GM12878 (cell line): Measurements from ENCODE around the gene GON4L. TPM values are rescaled to one million over a fixed set of nuclear protein-coding genes. Genes with fewer than 3 reads are reported as not detected.

Source experiments
- ATAC-seq: fragments of 200-7000 bp; cut with Tn5 transposase; 3 replicates; pipeline ENCODE4 v1.9.1; 2020; ENCODE audit warnings: mild to moderate bottlenecking, moderate library complexity
- Bru-seq: library from RNA; stranded (reverse); fragments of 400-500 nt; gene quantifications from one replicate; lab custom pipeline; 2021; lab: Mats Ljungman, UMichigan
- BruChase-seq, 2 experiments: library from RNA; stranded (reverse); fragments of 400-500 nt; gene quantifications; one replicate each; lab custom pipeline; 2021; lab: Mats Ljungman, UMichigan
- BruUV-seq: library from RNA; stranded (reverse); fragments of 400-500 nt; replicated peaks from 2 replicates; lab custom pipeline; 2021; lab: Mats Ljungman, UMichigan
- CTCF ChIA-PET: fragments of 300-600 bp; sonication (Branson Sonifier 250); formaldehyde crosslinking; extraction: SDS; loops from one replicate; lab custom pipeline; 2021; ENCODE audit warnings: inconsistent platforms; lab: Yijun Ruan, JAX
- POLR2A ChIA-PET: fragments of 350-600 bp; formaldehyde crosslinking; extraction: SDS; loops from one replicate; lab custom pipeline; 2021; ENCODE audit warnings: inconsistent platforms; lab: Charles Lee
- RAD21 ChIA-PET: fragments of 300-600 bp; sonication (Branson Sonifier 250); formaldehyde crosslinking; loops from one replicate; lab custom pipeline; 2023; ENCODE audit warnings: antibody characterized with exemption; ENCODE audit not compliant: unreplicated experiment; lab: Charles Lee
- SMC1A ChIA-PET: fragments of 300-600 bp; sonication (Branson Sonifier 250); formaldehyde crosslinking; loops from one replicate; lab custom pipeline; 2023; ENCODE audit not compliant: unreplicated experiment, uncharacterized antibody; lab: Charles Lee
- DNase-seq: peaks from one replicate; pipeline ENCODE4 v3.0.0-alpha.2; 2011; ENCODE audit warnings: low read depth, low spot score
- FAIRE-seq: peaks from 3 replicates; lab custom pipeline; 2011; peaks lifted over from hg19 to GRCh38; lab: Jason Lieb, UNC
- H2AFZ ChIP-seq: 2 replicates; pipeline ENCODE4 v1.6.0; 2011; ENCODE audit warnings: low read depth, low read length, control low read depth; ENCODE audit not compliant: control insufficient read depth
- H3K27ac ChIP-seq: 2 replicates; pipeline ENCODE4 v1.5.1; 2011; ENCODE audit warnings: control low read depth; ENCODE audit not compliant: control insufficient read depth, insufficient read depth
- H3K27me3 ChIP-seq, 2 experiments: replicated peaks in 1 of 2; 2 replicates each; pipeline versions ENCODE4 v1.6.0 to v1.6.1; 2011; ENCODE audit warnings: low read length in 1 of 2; ENCODE audit not compliant: control insufficient read depth in 2 of 2, insufficient read depth in 2 of 2
- H3K36me3 ChIP-seq, 2 experiments: 2 replicates each; pipeline ENCODE4 v1.5.1; 2011; ENCODE audit warnings: low read length in 1 of 2; ENCODE audit not compliant: control insufficient read depth in 2 of 2, insufficient read depth in 2 of 2
- H3K4me1 ChIP-seq: 2 replicates; pipeline ENCODE4 v1.6.1; 2011; ENCODE audit warnings: mild to moderate bottlenecking, low read length, moderate library complexity, mixed read lengths; ENCODE audit not compliant: control insufficient read depth, insufficient read depth
- H3K4me2 ChIP-seq: 2 replicates; pipeline ENCODE4 v1.6.0; 2011; ENCODE audit warnings: control low read depth; ENCODE audit not compliant: control insufficient read depth, insufficient read depth
- H3K4me3 ChIP-seq: fragments of 200-600 bp; sonication (generic); 2 replicates; pipeline ENCODE4 v1.5.1; 2016
- H3K79me2 ChIP-seq: 2 replicates; pipeline ENCODE4 v1.6.0; 2011; ENCODE audit warnings: low read length; ENCODE audit not compliant: control insufficient read depth, insufficient read depth
- H3K9ac ChIP-seq: 2 replicates; pipeline ENCODE4 v1.8.0; 2011; ENCODE audit warnings: low read length, control low read depth, mixed read lengths; ENCODE audit not compliant: control insufficient read depth, insufficient read depth
- H3K9me3 ChIP-seq: replicated peaks from 3 replicates; pipeline ENCODE4 v1.5.1; 2011; ENCODE audit warnings: mild to moderate bottlenecking, low read length; ENCODE audit not compliant: control insufficient read depth, insufficient read depth
- H4K20me1 ChIP-seq: 2 replicates; pipeline ENCODE4 v1.6.0; 2011; ENCODE audit not compliant: control insufficient read depth, insufficient read depth
- BCL11A ChIP-seq: IDR thresholded peaks from 2 replicates; pipeline ENCODE4 v1.6.1; 2011; ENCODE audit warnings: low read depth, low read length
- HDAC6 ChIP-seq: fragments of 200-600 bp; sonication (generic); IDR thresholded peaks from one replicate; pipeline ENCODE4 v1.8.0; 2017; ENCODE audit warnings: antibody characterized with exemption; ENCODE audit not compliant: unreplicated experiment
- IKZF2 ChIP-seq, 2 experiments: fragments of 450-650 bp; IDR thresholded peaks; 2 replicates each; pipeline ENCODE4 v1.6.1; 2017; ENCODE audit warnings: mild to moderate bottlenecking in 2 of 2, moderate library complexity in 2 of 2
- RELA ChIP-seq: fragments of 450-650 bp; IDR thresholded peaks from 2 replicates; pipeline ENCODE4 v1.8.0; 2014; ENCODE audit warnings: borderline replicate concordance; ENCODE audit not compliant: partially characterized antibody
- SUPT20H ChIP-seq: IDR thresholded peaks from 2 replicates; pipeline ENCODE4 v1.6.1; 2011; ENCODE audit warnings: low read depth, mild to moderate bottlenecking, low read length, moderate library complexity, borderline replicate concordance; ENCODE audit not compliant: control insufficient read depth
- ZNF207 ChIP-seq: fragments of 450-650 bp; IDR thresholded peaks from 2 replicates; pipeline ENCODE4 v1.6.1; 2014; ENCODE audit warnings: antibody characterized with exemption, mild to moderate bottlenecking, borderline replicate concordance
- WGBS: methylation state at CpG from one replicate; pipeline ENCODE4 v1.1.6; 2016; ENCODE audit warnings: low lambda C conversion rate; ENCODE audit not compliant: insufficient replicate concordance, insufficient coverage; ENCODE audit errors: missing lambda C conversion rate; 5-methylcytosine and 5-hydroxymethylcytosine counted together
- in situ Hi-C: fragments of 300-500 bp; cut with MboI; formaldehyde crosslinking; loops from 9 replicates; pipeline ENCODE4 v1.14.3; 2018; ENCODE audit warnings: mixed read lengths
- intact Hi-C: fragments of 100-400 bp; cut with micrococcal nuclease; formaldehyde crosslinking; loops from one replicate; pipeline ENCODE4 v1.14.2; 2022; ENCODE audit not compliant: unreplicated experiment
- long read RNA-seq, 2 experiments: library from polyadenylated mRNA; unstranded; transcript quantifications; one replicate each; pipeline ENCODE4 v2.0.0, GENCODE V29; 2019 to 2020
- polyA minus RNA-seq, 3 experiments: library from RNA; depleted of rRNA, polyadenylated mRNA; stranded (reverse); fragments of >200 nt; gene quantifications; 2 replicates each; pipeline ENCODE4 v1.2.3, GENCODE V29; 2011
- polyA plus RNA-seq, 11 experiments: library from polyadenylated mRNA; depleted of rRNA in 4 of 11; unstranded in 6 of 11; stranded (reverse) in 5 of 11; fragments of >200 nt; fragmentation: Nextera tagmentation in 4 of 11; fragmentation: Illumina TruSeq in 1 of 11; extraction: Ambion mirVana in 4 of 11; extraction: Trizol in 1 of 11; gene quantifications; 1 replicate in 1 of 11; 2 replicates in 10 of 11; pipeline versions ENCODE4 v1.2.1 to v1.2.3, GENCODE V29; 2011 to 2016; ENCODE audit warnings: inconsistent platforms in 2 of 11, missing spikeins in 2 of 11, low read depth in 1 of 11
- total RNA-seq, 4 experiments: library from RNA; depleted of rRNA in 3 of 4; stranded (reverse); fragments of >200 nt in 3 of 4; fragmentation: Illumina TruSeq in 1 of 4; extraction: Trizol in 1 of 4; gene quantifications; 2 replicates each; pipeline versions ENCODE4 v1.2.1 to v1.2.3, GENCODE V29; 2013 to 2021
- TF ChIP-seq, protein P1 (sequence below), 3 experiments: IDR thresholded peaks in 2 of 3; conservative IDR thresholded peaks in 1 of 3; 2 replicates each; pipeline ENCODE4 v1.5.1; 2011; ENCODE audit warnings: low read depth in 3 of 3, low read length in 3 of 3, mild to moderate bottlenecking in 3 of 3, control low read depth in 2 of 3, moderate library complexity in 2 of 3, inconsistent platforms in 1 of 3, mixed read lengths in 1 of 3; ENCODE audit not compliant: control insufficient read depth in 2 of 3, insufficient read depth in 1 of 3; ENCODE audit errors: extremely low read depth in 1 of 3

Gene GON4L, protein sequence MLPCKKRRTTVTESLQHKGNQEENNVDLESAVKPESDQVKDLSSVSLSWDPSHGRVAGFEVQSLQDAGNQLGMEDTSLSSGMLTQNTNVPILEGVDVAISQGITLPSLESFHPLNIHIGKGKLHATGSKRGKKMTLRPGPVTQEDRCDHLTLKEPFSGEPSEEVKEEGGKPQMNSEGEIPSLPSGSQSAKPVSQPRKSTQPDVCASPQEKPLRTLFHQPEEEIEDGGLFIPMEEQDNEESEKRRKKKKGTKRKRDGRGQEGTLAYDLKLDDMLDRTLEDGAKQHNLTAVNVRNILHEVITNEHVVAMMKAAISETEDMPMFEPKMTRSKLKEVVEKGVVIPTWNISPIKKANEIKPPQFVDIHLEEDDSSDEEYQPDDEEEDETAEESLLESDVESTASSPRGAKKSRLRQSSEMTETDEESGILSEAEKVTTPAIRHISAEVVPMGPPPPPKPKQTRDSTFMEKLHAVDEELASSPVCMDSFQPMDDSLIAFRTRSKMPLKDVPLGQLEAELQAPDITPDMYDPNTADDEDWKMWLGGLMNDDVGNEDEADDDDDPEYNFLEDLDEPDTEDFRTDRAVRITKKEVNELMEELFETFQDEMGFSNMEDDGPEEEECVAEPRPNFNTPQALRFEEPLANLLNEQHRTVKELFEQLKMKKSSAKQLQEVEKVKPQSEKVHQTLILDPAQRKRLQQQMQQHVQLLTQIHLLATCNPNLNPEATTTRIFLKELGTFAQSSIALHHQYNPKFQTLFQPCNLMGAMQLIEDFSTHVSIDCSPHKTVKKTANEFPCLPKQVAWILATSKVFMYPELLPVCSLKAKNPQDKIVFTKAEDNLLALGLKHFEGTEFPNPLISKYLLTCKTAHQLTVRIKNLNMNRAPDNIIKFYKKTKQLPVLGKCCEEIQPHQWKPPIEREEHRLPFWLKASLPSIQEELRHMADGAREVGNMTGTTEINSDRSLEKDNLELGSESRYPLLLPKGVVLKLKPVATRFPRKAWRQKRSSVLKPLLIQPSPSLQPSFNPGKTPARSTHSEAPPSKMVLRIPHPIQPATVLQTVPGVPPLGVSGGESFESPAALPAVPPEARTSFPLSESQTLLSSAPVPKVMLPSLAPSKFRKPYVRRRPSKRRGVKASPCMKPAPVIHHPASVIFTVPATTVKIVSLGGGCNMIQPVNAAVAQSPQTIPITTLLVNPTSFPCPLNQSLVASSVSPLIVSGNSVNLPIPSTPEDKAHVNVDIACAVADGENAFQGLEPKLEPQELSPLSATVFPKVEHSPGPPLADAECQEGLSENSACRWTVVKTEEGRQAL (N-terminal part only)
- 162 and 174 TPM in 2 replicates for total RNA-seq (2013; cell fraction: nucleolus; rRNA removed)
- total RNA-seq (2014; rRNA removed) (23.4 and 27.1 TPM in 2 replicates), total RNA-seq (2014; rRNA removed; fragmentation: Illumina TruSeq; extraction: Trizol) (26.0 and 27.1 TPM in 2 replicates), total RNA-seq (2021) (34.6 and 38.8 TPM in 2 replicates), polyA plus RNA-seq (2011; rRNA removed) (25.9 and 26.9 TPM in 2 replicates), polyA plus RNA-seq (2014; fragmentation: Illumina TruSeq; extraction: Trizol) (28.9 and 29.8 TPM in 2 replicates), polyA plus RNA-seq (2014; fragmentation: Nextera tagmentation; extraction: Ambion mirVana) (10 to 100 TPM; 17.7 to 29.3 TPM), polyA plus RNA-seq (2014; rRNA removed) (21.6 and 22.5 TPM in 2 replicates), polyA plus RNA-seq (2016; fragmentation: Nextera tagmentation; extraction: Ambion mirVana) (10 to 100 TPM; 40.5 to 40.7 TPM), polyA minus RNA-seq (2011; rRNA and poly(A)+ RNA removed) (50.1 and 83.3 TPM in 2 replicates), Bru-seq, nascent RNA (percentile 73 among the genes with signal in this experiment), BruChase-seq, experiment 1, labeled RNA remaining after a 6-hour chase (percentile 80 among the genes with signal in this experiment), BruChase-seq, experiment 2, labeled RNA remaining after a 2-hour chase (percentile 78 among the genes with signal in this experiment)
- 19.3 TPM for polyA plus RNA-seq (2011; ENCODE audit: low read depth)
- 21.7 and 27.0 TPM in 2 replicates for polyA plus RNA-seq (2011; cell fraction: cytosol; rRNA removed)
- 57.5 and 62.5 TPM in 2 replicates for polyA plus RNA-seq (2011; cell fraction: nucleus; rRNA removed)
- polyA plus RNA-seq (2012), result 22.5 and 26.2 TPM in 2 replicates
- 11.9 and 20.0 TPM in 2 replicates for polyA minus RNA-seq (2011; cell fraction: cytosol; rRNA and poly(A)+ RNA removed)
- polyA minus RNA-seq (2011; cell fraction: nucleus; rRNA and poly(A)+ RNA removed), result 27.8 and 41.0 TPM in 2 replicates
- long read RNA-seq, experiment 1, partial matches to known transcripts, result 6 of 12 reads
- long read RNA-seq, experiment 1, other reads (novel, unspliced or antisense), result 6 of 12 reads
- long read RNA-seq, experiment 2, partial matches to known transcripts, result 41 of 64 reads
- long read RNA-seq, experiment 2, other reads (novel, unspliced or antisense), result 22 of 64 reads

DNA sequence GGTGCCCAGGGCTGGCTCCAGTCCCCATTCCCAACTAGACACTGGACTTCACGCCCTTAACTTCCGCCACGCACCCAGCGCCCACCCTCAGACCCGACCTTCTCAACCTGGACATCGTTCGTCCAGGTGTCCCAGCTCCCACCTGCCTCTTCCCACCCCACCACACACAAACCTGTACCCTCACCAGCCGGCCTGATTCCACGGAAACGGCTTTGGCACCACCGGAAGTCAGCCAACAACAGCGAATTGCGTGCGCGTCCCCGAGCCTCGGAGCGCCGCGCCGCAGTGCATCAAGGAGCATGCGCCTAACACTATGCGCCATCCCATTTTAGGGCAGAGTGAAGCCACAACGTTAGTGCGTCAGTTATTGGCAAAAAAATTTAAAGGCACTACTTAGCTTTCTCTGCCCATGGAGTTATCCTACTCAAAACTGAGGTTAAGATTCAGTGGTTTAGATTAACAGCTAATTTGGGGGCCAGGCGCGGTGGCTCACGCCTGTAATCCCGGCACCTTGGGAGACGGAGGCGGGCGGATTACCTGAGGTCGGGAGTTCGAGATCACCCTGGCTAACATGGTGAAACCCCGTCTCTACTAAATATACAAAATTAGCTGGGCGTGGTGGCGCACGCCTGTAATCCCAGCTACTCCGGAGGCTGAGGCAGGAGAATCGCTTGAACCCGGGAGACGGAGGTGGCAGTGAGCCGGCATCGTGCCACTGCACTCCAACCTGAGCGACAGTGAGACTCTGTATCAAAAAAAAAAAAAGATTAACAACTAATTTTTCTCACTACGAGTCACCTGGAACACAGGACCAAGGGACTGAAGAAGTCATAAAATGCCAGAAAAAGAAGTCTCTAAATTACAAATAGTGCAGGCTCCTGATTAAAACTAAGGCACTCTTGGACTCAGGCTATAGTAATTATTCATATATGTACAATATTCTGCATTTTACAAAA lies at the start of gene GON4L:
Gene GON4L, minus strand, starts transcription at position 240 of the 956 bp plus-strand sequence. CDS start 3,434 bp downstream, outside the sequence.
- H3K4me2 ChIP-seq, result peak within 1 kb of the TSS; percentile 72
- DNase-seq (peak; percentile 89), ATAC-seq (peak; percentile 69), FAIRE-seq (peak; percentile 81)
- H3K36me3 ChIP-seq, result peaks cover 0 to 7% of the 10 kb centered on the region in 2 experiments; a peak in 2 of 4 replicates
- 12% methylated on average over 46 of the region's 46 CpGs for WGBS
- H3K4me1 ChIP-seq, result peaks cover 15% of the 10 kb centered on the region
- ChIA-PET POLR2A (interaction anchor here (0.7 to 2.1 kb wide), 11 partner anchors 10 to 124 kb away, joined by 3 to 7 read pairs (median 3); partner anchors contain the start of genes ARHGEF2 and KHDC4), SMC1A (interaction anchor here (0.6 to 6.6 kb wide), 10 partner anchors 16 to 606 kb away, joined by 3 to 29 read pairs (median 4); no protein-coding TSS in a partner anchor), CTCF (interaction anchor here (0.7 to 2.7 kb wide), 4 partner anchors 10 to 209 kb away, joined by 3 to 6 read pairs (median 4); no protein-coding TSS in a partner anchor), RAD21 (interaction anchor here (0.5 to 2.3 kb wide), 9 partner anchors 9 to 582 kb away, joined by 3 to 7 read pairs (median 3); no protein-coding TSS in a partner anchor)
- in situ Hi-C loops, result no loop called here
- intact Hi-C loops, result loop anchor here (2.0 to 10.0 kb wide), 3 partner anchors 78 to 198 kb away; partner anchors contain the start of genes KHDC4, LAMTOR2 and UBQLN4
- H3K9me3 ChIP-seq, result no peaks in the 10 kb centered on the region
- peak within 1 kb of the TSS; percentile 95 for H3K9ac ChIP-seq
- peak within 1 kb of the TSS; percentile 84 for H3K27ac ChIP-seq
- peak within 1 kb of the TSS; percentile 79 for H2AFZ ChIP-seq
- no peaks in the 10 kb centered on the region for H4K20me1 ChIP-seq
- BruUV-seq, result no TSS peak
- H3K79me2 ChIP-seq, result peaks cover 22% of the 10 kb centered on the region
- H3K4me3 ChIP-seq, result peak within 1 kb of the TSS; percentile 83
- H3K27me3 ChIP-seq, result no peaks in the 10 kb centered on the region
- TF ChIP-seq HDAC6 (no peak), RELA (peak; percentile 16), BCL11A (no peak), ZNF207 (no peak; the same call in 1 of the 2 replicates), SUPT20H (no peak), IKZF2 (IDR thresholded peaks at IDR 0.05) (peak; percentile 45 to 67; a peak in 3 of 4 replicates)
- TF ChIP-seq, protein P1, sequence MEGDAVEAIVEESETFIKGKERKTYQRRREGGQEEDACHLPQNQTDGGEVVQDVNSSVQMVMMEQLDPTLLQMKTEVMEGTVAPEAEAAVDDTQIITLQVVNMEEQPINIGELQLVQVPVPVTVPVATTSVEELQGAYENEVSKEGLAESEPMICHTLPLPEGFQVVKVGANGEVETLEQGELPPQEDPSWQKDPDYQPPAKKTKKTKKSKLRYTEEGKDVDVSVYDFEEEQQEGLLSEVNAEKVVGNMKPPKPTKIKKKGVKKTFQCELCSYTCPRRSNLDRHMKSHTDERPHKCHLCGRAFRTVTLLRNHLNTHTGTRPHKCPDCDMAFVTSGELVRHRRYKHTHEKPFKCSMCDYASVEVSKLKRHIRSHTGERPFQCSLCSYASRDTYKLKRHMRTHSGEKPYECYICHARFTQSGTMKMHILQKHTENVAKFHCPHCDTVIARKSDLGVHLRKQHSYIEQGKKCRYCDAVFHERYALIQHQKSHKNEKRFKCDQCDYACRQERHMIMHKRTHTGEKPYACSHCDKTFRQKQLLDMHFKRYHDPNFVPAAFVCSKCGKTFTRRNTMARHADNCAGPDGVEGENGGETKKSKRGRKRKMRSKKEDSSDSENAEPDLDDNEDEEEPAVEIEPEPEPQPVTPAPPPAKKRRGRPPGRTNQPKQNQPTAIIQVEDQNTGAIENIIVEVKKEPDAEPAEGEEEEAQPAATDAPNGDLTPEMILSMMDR (IDR thresholded peaks at IDR 0.05 in 2 of 3, conservative IDR thresholded peaks at IDR 0.05 in 1 of 3; ENCODE audit: control insufficient read depth in 2 of 3, extremely low read depth in 1 of 3, insufficient read depth in 1 of 3, low read depth in 3 of 3, low read length in 3 of 3), result no peak
